Superior temporal gyrus (tissue), 1 donor: ENCODE results near the gene SHCBP1.
A peak's percentile ranks its signal among the peaks of the same experiment; 100 is the strongest.
"Not testable (repeated sequence)": the region's sequence is repeated elsewhere in the genome, so short reads cannot be mapped to it uniquely, and the experiment has no call there.

Source experiments
- DNase-seq: peaks from one replicate; pipeline ENCODE4 v3.0.0-alpha.2; 2016; ENCODE audit errors: extremely low spot score

Gene SHCBP1, protein sequence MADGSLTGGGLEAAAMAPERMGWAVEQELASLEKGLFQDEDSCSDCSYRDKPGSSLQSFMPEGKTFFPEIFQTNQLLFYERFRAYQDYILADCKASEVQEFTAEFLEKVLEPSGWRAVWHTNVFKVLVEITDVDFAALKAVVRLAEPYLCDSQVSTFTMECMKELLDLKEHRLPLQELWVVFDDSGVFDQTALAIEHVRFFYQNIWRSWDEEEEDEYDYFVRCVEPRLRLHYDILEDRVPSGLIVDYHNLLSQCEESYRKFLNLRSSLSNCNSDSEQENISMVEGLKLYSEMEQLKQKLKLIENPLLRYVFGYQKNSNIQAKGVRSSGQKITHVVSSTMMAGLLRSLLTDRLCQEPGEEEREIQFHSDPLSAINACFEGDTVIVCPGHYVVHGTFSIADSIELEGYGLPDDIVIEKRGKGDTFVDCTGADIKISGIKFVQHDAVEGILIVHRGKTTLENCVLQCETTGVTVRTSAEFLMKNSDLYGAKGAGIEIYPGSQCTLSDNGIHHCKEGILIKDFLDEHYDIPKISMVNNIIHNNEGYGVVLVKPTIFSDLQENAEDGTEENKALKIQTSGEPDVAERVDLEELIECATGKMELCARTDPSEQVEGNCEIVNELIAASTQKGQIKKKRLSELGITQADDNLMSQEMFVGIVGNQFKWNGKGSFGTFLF

DNA sequence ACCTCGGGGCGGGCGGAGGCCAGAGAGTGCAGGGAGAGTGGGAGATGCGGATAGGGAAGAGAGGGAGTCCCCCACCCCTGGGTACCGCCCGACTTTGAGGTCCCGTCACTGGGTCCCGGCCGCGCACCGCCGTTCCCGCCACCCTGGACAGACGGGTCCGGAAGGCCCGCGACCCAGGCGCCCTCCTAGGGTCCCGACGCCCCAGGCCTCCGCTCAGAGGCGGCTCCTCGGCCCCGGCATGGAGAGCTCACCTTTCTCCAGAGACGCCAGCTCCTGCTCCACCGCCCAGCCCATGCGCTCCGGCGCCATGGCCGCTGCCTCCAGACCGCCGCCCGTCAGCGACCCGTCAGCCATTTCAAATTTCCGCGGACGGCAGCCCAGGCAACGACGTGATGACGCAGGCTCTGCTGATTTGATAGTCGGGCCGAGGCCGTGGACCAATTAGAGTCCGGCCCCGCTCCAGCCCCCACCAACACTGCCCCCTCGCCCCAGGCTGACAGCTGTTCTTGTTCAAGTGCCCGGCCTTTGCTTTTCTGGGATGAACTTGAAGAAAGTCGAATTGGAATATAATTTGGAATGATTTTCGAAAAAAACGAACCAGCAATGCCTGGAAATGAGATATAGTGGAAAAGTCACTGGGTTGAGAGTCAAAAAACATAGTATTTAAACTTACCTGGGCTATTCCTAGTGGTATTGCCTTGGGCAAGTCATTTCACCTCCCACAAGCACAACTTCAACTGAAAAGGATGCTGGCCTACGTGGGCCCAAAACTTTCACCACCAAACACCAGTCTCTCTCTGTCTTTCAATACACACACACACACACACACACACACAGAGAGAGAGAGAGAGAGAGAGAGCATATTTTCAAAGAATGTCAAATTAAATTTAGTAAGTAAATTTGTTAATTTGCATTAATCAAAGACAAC is at the start of gene SHCBP1:
Gene SHCBP1, minus strand, starts transcription at position 374 of the 928 bp plus-strand sequence. Its CDS starts 20 bp downstream, at position 354.
- peak; percentile 75 for DNase-seq

DNA sequence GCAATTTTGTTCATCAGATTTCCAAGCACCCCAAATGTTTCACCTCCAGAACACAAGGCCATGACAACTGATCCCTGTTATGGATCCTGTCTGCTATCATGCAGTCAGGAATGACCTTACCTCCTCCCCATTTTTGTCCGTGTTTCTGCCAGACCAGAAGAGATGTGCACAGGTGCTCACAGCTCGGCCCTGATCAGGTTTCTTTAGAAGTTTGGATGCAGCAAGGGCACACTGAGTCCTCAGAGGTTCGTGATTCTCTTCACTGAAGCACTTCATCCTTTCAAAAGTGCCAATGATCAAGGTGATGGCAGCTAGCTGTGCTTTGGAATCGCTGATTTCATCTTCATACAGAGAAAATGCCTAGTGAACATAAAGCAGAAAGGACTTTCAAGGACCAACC is 40.9 kb upstream of the SHCBP1 start:
- no peak for DNase-seq

DNA sequence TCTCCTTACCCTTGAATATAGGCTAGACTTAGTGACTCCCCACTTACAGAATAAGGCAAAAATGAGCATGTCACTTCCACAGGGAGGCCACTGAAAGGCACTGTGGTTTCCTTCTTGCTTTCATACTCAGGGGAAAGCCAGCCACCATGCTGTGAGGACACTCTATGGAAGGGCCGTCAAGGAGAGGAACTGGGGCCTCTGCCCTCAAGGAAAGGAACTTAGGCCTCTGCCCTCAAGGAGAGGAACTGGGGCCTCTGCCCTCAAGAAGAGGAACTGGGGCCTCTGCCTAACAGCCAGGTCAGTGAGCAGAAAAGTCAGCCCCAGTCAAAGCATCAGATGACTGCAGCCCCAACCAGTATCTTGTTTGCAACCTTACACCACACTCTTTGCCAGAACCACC is 37.7 kb upstream of the SHCBP1 start:
- DNase-seq: no peak

DNA sequence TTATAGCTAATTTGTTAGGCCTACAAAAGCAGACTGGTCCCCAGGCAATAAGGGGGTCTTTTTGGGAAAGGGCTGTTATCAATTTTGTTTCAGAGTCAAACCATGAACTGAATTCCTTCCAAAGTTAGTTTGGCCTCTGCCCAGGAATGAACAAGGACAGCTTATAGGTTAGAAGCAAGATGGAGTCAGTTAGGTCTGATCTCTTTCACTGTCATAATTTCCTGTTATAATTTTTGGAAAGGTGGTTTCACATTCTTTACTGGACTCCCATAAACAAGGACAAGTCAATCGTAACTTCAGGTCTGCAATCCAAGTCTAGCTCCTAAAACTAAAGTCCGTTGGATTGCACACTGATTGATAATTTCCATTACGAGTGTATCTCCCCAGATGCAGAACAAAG is 30.1 kb upstream of the SHCBP1 start:
- no peak for DNase-seq

DNA sequence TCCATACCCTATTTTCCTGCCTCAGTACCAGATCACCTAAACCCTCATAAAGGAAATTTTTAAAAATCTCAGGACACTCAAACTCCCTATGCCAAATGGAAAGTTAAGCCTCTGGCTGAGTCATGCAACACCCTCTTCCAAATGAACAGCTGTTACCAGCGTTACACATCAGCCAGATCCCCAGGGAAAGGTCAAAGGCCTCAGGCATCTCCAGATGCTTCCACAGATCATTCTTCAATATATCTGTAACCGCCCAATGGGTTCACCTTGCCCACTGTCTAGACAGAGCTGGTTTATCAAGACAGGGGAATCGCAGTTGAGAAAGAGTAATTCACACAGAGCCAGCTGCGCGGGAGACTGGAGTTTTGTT is 29.1 kb upstream of the SHCBP1 start:
- no peak for DNase-seq

DNA sequence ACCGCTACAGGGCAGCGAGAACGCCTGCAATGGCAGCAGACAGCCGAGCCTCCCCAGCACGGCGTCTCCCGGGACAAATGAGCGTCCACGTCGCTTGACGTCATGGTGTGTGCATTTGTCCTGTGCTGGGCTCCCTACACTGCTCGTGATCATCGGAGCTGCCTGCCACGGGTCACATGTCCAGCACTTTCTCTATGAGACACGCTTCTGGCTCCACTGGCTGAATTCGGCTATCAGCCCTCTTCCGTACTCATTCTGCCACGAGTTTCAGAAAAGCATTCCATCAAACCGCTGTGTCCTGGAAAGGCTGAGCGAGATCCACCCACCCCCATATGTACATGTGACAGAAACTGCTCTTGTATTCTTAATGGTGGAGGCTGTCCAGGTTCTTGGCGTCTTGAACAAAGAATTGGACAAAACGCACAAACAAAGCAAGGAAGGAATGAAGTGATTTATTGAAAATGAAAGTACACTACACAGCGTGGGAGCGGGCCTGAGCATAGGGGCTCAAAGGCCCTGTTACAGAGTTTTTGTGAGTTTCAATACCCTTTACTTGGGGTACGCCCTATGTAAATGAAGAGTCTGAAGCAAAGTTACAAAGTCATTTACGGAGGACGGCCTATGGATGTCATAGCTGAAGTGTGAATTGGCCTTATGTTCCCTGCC is 28.5 kb upstream of the SHCBP1 start:
- DNase-seq: peak; percentile 21

DNA sequence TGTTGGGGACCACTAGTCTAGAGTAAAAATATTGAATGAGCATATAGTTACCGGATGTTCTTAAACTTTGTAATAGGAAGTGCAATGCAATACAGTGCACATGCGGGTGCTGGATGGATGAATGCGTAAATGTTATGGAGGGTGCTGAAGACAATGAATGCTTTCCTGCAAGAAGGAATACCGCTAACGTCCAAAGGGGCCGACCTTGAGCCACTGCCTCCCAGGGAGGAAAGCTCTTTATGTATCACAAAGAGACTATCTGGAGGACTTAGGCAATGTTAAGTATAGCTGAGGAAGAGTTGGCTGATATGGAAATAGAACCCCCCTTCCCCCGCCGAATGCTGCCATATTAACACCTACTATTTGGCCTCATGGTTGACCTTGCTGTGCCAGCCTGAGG is 27.5 kb upstream of the SHCBP1 start:
- no peak for DNase-seq

DNA sequence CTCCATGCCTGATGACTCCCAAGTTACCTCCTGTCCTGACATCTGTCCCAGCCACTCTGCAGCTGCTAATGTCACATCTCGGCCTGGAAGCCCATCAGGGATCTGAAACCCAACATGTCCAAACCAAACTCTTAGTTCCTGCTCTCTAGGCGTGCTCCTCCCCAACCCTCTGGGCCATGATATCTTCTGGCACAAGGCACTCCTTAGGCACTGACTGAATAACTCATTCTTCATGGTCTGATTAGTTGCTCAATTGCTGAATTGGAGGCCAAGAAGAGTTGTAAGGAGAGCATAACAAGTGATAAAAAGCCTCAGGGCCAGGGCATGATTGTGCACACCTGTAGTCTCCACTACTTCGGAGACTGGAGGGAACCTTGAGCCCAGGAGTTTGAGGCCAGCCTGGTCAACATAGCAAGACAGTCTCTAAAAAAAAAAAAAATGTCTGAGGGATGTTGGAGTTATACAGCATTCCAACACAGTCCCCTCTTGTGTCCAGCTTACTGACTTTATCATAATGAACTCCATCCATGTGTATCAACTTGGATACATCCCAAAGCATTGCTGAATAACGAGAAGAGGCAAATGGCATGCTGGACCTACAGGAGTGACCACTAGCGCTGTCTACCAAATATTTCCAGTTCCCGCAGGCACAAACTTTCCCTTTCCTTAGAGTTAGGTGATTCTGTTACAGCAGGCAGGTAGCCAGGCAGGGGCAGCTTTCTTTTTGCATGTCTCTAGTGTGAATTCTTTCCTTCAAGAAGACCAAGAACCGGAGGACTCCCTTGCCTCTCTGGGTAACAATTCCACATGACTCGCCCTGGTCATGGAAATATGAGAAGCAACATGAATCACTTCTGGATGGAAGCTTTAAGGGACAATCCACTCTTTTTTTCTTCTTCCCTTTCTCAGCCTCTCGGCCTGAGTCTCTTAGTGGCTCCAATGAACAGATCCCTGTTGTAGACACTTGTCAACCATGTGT is 18.1 kb upstream of the SHCBP1 start:
- DNase-seq: no peak

DNA sequence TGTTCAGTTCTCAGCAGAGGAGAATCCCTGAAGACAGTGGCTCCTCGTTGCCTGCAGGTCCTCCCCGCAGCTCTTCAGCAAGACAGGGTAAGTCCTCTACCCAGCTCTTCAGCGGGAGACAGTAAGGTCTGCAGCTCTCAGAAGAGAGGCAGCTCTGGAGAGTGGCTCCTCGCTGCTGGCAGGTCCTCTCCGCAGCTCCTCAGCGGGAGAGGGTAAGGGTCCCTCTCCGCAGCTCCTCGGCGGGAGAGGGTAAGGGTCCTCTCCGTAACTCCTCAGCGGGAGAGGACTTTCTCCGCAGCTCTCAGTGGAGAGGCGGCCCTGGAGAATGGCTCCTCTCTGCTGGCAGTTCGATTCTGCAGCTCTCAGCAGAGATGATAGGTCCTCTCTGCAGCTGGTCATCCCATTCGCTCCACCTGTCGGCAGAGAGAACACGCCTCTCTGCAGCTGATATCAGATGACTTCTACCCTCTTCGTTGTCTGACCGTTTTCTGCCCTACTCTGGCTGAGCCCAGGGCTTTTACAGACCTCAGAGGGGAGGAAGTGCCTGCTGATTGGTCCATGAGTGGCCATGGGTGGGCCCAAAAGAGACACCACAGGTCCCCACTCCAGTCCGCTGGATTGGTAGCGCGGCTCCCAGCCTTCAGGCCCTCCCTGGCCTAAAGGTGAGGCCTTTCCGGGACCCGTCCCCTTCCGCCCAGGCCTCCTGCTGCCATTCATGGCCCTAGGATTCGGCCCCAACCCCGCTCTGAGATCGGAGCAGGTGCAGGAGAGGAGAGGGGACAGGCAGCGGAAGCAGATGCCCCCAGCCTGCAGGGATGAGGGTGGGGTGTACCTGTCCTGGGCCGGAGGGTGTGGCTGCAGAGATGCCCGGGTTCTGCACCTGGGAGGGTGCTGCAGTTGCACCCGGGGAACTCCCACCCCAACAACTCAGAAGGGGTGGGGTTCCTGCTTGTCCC is 11.9 kb upstream of the SHCBP1 start:
- DNase-seq: no peak

DNA sequence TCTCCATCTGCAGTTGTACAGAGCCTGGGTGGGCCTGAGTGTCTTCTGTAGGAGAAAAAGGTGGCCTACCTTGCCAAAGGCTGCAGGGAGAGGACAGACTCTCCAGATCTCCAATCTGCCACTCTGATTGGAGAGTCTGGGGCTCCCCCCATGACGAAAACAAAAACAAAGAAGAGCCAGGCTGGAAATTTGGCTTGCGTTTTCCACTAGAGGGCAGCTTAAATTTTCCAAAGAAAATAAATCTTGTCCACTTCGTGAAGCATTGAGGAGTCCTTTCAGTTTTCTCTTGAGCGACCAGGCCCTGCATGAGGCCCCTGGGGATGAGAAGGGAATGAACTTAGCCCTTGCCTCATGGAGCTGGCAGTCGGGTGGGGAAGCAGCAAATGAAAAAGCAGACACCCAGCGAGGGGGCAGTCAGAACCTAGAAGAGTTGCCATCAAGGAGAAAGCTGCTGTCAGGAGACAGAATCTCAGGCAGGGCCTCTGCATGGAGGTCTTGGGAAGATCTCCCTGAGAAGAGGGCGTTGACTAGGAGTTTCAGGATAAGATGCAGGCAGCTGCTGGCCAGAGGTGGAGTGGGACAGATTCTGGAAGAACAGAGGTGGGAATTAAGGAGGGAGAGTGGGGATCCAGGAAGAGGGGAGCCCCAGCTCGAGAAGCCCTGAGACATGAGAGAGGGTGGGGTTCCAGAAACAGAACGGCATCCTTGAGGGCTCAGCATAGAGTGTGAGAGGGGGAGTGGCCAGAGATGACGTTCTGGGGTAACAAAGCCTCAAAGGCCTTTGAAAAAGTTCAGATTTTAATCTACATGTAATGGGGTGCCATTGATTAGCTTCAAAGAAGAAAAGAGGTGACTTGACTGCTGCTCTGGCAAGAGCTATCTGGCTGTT is 8.4 kb upstream of the SHCBP1 start:
- peak; percentile 64 for DNase-seq

DNA sequence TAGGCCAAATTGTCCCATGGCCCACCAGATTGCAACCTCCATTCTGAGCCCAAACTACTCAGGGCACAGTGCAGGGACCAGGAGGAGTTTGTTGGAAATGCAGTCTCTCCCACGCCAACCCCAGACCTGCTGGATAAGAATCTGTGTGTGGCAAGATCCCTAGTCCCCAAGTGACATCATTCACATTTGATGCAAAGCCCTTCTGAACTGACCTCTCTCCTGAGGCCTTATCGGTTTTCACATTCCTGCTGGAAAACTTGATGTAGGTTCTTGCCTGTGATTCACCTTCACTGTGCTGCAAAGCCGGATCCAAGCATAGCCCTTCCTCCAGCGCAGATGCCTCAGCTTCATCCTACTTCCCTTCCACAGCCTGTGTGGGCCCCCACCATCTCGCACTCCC is 6.6 kb upstream of the SHCBP1 start:
- DNase-seq: no peak

DNA sequence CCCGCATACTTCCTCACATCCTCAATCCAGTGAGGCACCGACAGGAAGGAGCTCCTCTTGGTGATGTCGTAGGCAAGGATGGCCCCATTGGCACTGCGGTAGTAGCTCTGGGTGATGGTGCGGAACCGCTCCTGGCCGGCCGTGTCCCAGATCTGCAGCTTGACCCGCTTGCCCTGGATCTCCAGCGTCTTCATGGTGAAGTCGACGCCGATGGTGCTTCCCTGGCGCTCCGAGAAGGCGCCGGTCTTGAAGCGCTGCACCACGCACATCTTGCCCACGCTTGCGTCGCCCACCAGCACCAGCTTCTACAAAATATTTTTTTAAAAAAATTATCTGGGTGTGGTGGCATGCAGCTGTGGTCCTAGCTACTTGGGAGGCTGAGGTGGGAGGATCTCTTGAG is 5.5 kb upstream of the SHCBP1 start:
- not testable (repeated sequence) for DNase-seq

DNA sequence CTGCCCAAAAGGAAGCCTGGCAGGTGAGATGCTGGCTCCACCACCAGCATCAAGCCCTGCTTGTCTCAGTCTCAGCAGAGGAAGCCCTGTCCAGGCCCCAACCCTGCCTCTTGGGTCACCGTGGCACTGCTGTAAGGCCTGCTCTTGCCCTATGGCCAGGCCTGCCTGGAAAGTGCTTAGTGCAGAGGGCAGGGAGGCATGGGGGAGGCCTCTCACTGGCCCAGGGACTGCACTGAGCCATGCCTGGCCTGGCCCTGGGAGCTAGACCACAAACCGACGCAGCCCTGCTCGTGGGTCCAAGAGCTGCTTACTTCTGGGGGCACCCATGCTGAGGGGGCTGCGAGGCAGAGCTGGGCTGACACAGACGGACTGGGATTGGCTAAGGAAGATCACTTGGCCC is 3.7 kb upstream of the SHCBP1 start:
- not testable (repeated sequence) for DNase-seq

DNA sequence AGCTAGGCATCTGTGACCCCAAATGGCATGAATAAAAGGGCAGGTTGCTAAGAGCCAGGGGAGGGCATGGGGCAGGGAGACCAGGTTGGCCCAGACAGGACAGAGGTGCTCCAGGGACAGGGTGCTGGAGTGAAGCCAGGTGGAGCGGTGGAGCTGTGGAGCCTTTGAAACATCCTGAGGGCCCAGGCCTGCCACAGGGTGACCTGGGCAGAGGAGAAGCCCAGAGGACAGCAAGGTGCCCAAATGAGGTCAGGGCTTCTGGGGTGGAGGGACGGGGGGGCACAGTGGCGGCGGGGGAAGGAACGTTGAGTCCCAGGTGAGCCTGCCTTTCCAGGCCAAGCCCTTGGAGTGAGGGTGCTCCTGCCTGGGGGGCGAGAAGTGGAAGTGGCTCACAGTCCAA is 2.5 kb upstream of the SHCBP1 start:
- not testable (repeated sequence) for DNase-seq

DNA sequence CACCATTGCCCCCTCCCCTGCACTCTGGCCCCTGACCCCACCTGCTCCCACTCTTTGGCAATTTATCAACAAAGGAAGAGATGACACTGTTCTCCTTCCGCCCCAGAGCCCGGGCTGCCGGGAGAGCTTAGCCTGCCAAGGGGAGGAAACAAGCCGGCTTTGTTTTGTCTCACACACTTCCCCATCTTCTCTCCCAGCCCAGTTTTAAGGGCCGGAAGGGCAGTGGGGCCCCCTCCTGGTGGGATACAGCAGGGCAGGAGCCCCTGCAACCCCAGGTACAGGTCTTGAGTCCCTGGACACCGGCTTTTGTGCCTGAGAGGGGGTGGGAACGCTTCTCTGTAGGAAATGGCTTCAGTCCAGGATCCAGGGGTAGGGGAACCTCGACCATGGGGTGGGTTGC is 2.1 kb upstream of the SHCBP1 start:
- DNase-seq: not testable (repeated sequence)

DNA sequence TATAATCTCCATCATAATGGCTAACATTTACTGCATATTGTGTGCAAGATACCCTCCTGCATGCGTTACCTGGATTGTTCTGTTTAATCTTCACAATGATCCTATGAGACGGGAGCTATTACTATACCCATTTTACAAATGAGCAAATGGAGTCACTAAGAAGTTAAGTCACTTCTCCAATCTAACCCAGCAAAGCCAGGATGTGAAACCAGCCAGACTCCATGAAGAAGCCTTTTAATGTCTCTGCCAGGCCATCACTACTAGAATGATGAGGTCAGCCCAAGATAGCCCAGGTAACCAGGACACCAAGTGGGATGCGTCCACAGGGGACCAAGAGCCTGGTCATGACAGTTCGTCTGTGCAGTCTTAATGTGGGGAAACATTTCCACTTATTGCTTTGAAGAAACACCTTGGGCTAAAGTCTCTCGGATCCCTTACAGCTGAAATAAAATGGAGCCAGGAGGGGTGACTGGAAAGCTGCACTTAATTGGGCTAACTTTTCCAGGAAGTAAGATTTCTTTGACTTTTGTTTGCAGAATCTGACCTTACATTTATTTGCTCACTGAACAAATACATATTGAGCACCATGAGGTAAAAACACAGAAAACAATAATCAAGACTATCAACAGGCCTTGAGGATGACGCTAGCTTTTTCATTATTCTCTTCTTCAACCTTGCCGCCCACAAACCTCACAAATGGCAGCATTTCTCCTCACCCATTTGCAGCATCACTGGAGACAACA is 926 bp upstream of the SHCBP1 start:
- no peak for DNase-seq

DNA sequence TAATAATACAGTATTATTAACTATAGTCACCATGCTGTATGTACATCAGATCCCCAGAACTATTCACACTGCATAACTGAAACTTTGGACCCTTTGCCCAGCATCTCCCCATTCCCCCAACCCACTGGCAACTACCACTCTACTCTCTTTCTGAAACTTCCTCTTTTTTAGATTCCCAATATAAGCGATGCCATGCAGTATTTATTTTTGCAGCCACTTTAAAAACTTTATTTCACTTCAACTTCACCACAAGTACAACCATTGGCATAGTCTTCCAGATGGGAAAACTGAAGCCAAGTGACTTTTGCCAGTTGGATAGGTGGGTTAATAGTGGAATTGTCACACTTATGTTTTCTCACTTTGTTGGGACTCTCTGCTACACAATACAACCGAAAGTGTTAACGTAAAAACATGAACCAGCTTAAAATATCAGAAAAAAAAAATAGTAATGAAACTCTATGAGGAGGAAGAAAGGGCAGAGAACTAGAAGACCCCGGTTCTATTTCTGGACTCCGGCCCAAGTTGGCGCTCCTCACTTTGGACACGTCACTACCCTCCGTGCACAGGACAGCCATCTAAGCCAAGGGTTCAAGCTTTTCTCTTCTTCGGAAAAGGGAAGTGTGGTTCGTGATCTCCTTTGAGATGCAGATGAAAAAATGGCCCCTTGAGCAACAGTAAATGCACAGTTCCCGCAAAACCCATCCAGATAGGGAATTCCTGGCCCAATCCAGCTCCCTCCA is 743 bp downstream of the SHCBP1 start:
- DNase-seq: no peak
